Measurements from ENCODE around the gene SYNE3. TPM values are rescaled to one million over a fixed set of nuclear protein-coding genes. Genes with fewer than 3 reads are reported as not detected.

The SYNE3 gene
- total and polyA plus RNA-seq, 2 donors (not counting 1 experiment from before 2014, with no cell fraction given), result 17.8 to 76.1 TPM

- Histone ChIP-seq H3K9me3 (ENCODE audit: control extremely low read depth in 1 of 3, control insufficient read depth in 2 of 3, insufficient read depth in 1 of 3, low read length in 2 of 3) (no peaks in the 10 kb centered on the region), H2AFZ (ENCODE audit: insufficient read depth, low read depth, low read length, poor library complexity, severe bottlenecking) (no peak overlapping the region), H3K4me2 (replicated peaks; ENCODE audit: low read depth, low read length, poor library complexity, severe bottlenecking) (no peak overlapping the region), H3K79me2 (ENCODE audit: control insufficient read depth, insufficient read depth, low read length) (peaks cover 77% of the 10 kb centered on the region), H3K9ac (ENCODE audit: low read length) (no peak overlapping the region), H3K27me3 (replicated peaks in 1 of 4; ENCODE audit: control extremely low read depth in 1 of 4, control insufficient read depth in 3 of 4, insufficient read depth in 4 of 4, low read length in 3 of 4) (no peaks in the 10 kb centered on the region), H3K36me3 (replicated peaks in 1 of 2; ENCODE audit: control extremely low read depth in 1 of 2, control insufficient read depth in 1 of 2, extremely low read depth in 1 of 2, insufficient read depth in 2 of 2, low read length in 1 of 2) (peaks cover 11 to 83% of the 10 kb centered on the region in 2 experiments), H3K4me1 (ENCODE audit: control insufficient read depth in 2 of 2, insufficient read depth in 2 of 2, low read length in 2 of 2) (peaks cover 37 to 41% of the 10 kb centered on the region in 2 donors), H3K4me3 (ENCODE audit: control extremely low read depth in 1 of 5, extremely low read depth in 1 of 5, insufficient read depth in 1 of 5, low read depth in 2 of 5, low read length in 4 of 5) (no peak overlapping the region), H4K20me1 (ENCODE audit: control insufficient read depth, insufficient read depth, low read length, poor library complexity, severe bottlenecking) (peaks cover 7% of the 10 kb centered on the region), H3K27ac (ENCODE audit: low read length in 2 of 2) (no peak overlapping the region)
- Mint-ChIP-seq H3K4me1 (peaks cover 37% of the 10 kb centered on the region), H3K4me3 (no peak overlapping the region), H3K27me3 (no peaks in the 10 kb centered on the region), H3K9me3 (ENCODE audit: insufficient read depth) (no peaks in the 10 kb centered on the region), H3K27ac (no peak overlapping the region)
- TF ChIP-seq CTCF (IDR thresholded peaks at IDR 0.05), result no peak
- TF ChIP-seq EZH2 (IDR thresholded peaks at IDR 0.05; ENCODE audit: borderline replicate concordance, insufficient read depth, low read depth, low read length, poor library complexity, severe bottlenecking), result no peak
- ATAC-seq (ENCODE audit: low read depth), result no peak
- ChIA-PET POLR2A (no interaction called here), CTCF (interaction anchor here (1.2 to 2.1 kb wide), 2 partner anchors 26 to 58 kb away, joined by 4 to 7 read pairs; no protein-coding TSS in a partner anchor)
- intact Hi-C loops (cut with micrococcal nuclease), result no loop called here
- no peak for DNase-seq
- WGBS (ENCODE audit: insufficient coverage), result 100% methylated on average over 1 of the region's 3 CpGs
These were observed 47.3 kb downstream of the SYNE3 start for GRCh38 chr14:95469134-95469481.

- Histone ChIP-seq H3K36me3 (replicated peaks in 1 of 2; ENCODE audit: control extremely low read depth in 1 of 2, control insufficient read depth in 1 of 2, extremely low read depth in 1 of 2, insufficient read depth in 2 of 2, low read length in 1 of 2) (peaks cover 11 to 78% of the 10 kb centered on the region in 2 experiments), H3K4me1 (ENCODE audit: control insufficient read depth in 2 of 2, insufficient read depth in 2 of 2, low read length in 2 of 2) (peaks cover 41 to 42% of the 10 kb centered on the region in 2 donors), H3K4me3 (ENCODE audit: control extremely low read depth in 1 of 5, extremely low read depth in 1 of 5, insufficient read depth in 1 of 5, low read depth in 2 of 5, low read length in 4 of 5) (no peak overlapping the region), H4K20me1 (ENCODE audit: control insufficient read depth, insufficient read depth, low read length, poor library complexity, severe bottlenecking) (peaks cover 7% of the 10 kb centered on the region), H3K9me3 (ENCODE audit: control extremely low read depth in 1 of 3, control insufficient read depth in 2 of 3, insufficient read depth in 1 of 3, low read length in 2 of 3) (no peaks in the 10 kb centered on the region), H3K79me2 (ENCODE audit: control insufficient read depth, insufficient read depth, low read length) (peaks cover 76% of the 10 kb centered on the region), H2AFZ (ENCODE audit: insufficient read depth, low read depth, low read length, poor library complexity, severe bottlenecking) (no peak overlapping the region), H3K27ac (ENCODE audit: low read length in 2 of 2) (no peak overlapping the region), H3K4me2 (replicated peaks; ENCODE audit: low read depth, low read length, poor library complexity, severe bottlenecking) (no peak overlapping the region), H3K27me3 (replicated peaks in 1 of 4; ENCODE audit: control extremely low read depth in 1 of 4, control insufficient read depth in 3 of 4, insufficient read depth in 4 of 4, low read length in 3 of 4) (no peaks in the 10 kb centered on the region), H3K9ac (ENCODE audit: low read length) (no peak overlapping the region)
- H3K4me3 Mint-ChIP-seq, result no peak overlapping the region
- H3K4me1 Mint-ChIP-seq, result peaks cover 37% of the 10 kb centered on the region
- 97% methylated on average over 4 of the region's 4 CpGs for WGBS (ENCODE audit: insufficient coverage)
- no peaks in the 10 kb centered on the region for H3K9me3 Mint-ChIP-seq (ENCODE audit: insufficient read depth)
- ChIA-PET CTCF (interaction anchor here (1.2 to 2.1 kb wide), 2 partner anchors 26 to 58 kb away, joined by 4 to 7 read pairs; no protein-coding TSS in a partner anchor), POLR2A (no interaction called here)
- no peaks in the 10 kb centered on the region for H3K27me3 Mint-ChIP-seq
- no peak for DNase-seq
- intact Hi-C loops (cut with micrococcal nuclease), result no loop called here
- no peak for ATAC-seq (ENCODE audit: low read depth)
- no peak overlapping the region for H3K27ac Mint-ChIP-seq
- TF ChIP-seq EZH2 (IDR thresholded peaks at IDR 0.05; ENCODE audit: borderline replicate concordance, insufficient read depth, low read depth, low read length, poor library complexity, severe bottlenecking) (no peak), CTCF (IDR thresholded peaks at IDR 0.05) (no peak)
These were observed 47.9 kb downstream of the SYNE3 start for GRCh38 chr14:95468448-95469133.

Data from B cell (primary cell).